HuH-7 (cell line): ENCODE results near the gene SLC35G6.
"Not testable (repeated sequence)": the region's sequence is repeated elsewhere in the genome, so short reads cannot be mapped to it uniquely, and the experiment has no call there.

Experiments used
- DNase-seq: peaks from one replicate; pipeline ENCODE4 v3.0.0; 2011; ENCODE audit warnings: low spot score

SLC35G6 gene

GRCh38 chr17:7460850-7461660 lies 20.2 kb upstream of the SLC35G6 start:
- DNase-seq = no peak

- no peak for DNase-seq
Measured at GRCh38 chr17:7462474-7463371, 18.5 kb upstream of the SLC35G6 start.

DNA sequence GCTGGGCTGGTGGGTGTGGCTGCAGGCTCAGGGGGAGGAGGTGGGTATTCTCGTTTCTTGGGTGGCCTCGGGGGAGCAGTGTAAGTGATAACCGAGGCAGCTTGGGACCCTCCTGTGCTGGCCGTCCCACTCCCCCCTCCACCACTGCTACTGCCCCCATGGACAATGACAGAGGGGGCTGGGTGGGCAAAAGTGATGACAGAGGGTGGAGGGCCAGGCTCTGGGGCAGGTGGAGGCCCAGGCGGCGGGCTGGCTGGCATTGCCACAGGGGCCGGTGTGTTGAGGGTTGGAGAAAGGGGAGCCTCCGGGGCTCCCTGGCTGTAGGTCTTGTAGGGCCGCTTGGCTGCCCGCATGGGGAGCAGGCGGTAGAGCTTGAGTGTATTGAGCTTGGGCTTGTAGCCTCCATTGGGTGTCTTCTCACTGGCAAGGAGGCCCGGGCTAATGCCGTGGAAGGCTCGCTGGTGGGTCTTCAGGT lies 17.8 kb upstream of the SLC35G6 start:
- DNase-seq = no peak

DNA sequence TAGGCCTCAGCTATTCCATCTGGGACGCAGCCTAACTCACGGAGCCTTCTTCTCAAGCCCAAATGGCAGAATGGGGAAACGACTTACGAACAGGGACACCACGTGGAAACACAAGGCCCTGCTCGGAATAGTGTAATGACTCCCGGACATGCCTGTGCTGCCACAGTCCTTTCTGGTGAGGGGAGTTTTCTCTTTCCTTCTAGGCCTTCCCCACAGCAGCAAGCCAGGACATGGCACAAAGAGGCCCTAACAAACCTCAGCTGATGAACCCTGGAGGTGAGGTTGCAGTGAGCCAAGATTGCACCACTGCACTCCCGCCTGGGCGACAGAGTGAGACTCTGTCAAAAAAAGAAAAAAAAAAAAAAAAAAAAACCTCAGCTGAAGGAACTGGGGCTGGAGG lies 17.2 kb upstream of the SLC35G6 start:
- no peak for DNase-seq

- no peak for DNase-seq
Measured at GRCh38 chr17:7465597-7466275, 15.5 kb upstream of the SLC35G6 start.

GRCh38 chr17:7466318-7466638 lies 15.0 kb upstream of the SLC35G6 start:
- no peak for DNase-seq

GRCh38 chr17:7466639-7467341 lies 14.5 kb upstream of the SLC35G6 start:
- DNase-seq = no peak

GRCh38 chr17:7467498-7467897 lies 13.7 kb upstream of the SLC35G6 start:
- no peak for DNase-seq

GRCh38 chr17:7468290-7468689 lies 13.0 kb upstream of the SLC35G6 start:
- DNase-seq = no peak

GRCh38 chr17:7468804-7469389 lies 12.3 kb upstream of the SLC35G6 start:
- no peak for DNase-seq

- DNase-seq = not testable (repeated sequence)
Measured at GRCh38 chr17:7469843-7470242, 11.4 kb upstream of the SLC35G6 start.

- not testable (repeated sequence) for DNase-seq
Measured at GRCh38 chr17:7470457-7470973, 10.7 kb upstream of the SLC35G6 start.

GRCh38 chr17:7471729-7472128 lies 9.5 kb upstream of the SLC35G6 start:
- DNase-seq = no peak

DNA sequence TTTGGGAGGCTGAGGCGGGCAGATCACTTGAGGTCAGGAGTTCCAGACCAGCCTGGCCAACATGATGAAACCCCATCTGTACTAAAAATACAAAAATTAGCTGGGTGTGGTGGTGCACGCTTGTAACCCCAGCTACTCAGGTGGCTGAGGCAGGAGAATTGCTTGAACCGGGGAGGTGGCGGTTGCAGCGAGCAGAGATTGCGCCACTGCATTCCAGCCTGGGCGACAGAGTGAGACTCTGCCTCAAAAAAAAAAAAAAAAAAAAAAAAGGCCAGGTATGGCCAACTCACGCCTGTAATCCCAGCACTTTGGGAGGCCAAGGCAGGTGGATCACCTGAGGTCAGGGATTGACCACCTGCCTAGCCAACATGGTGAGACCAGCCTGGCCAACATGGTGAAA lies 6.5 kb upstream of the SLC35G6 start:
- DNase-seq = not testable (repeated sequence)

GRCh38 chr17:7475764-7476422 lies 5.4 kb upstream of the SLC35G6 start:
- no peak for DNase-seq

- no peak for DNase-seq
Measured at GRCh38 chr17:7476494-7476893, 4.8 kb upstream of the SLC35G6 start.

- DNase-seq = no peak
Measured at GRCh38 chr17:7476951-7477350, 4.3 kb upstream of the SLC35G6 start.

DNA sequence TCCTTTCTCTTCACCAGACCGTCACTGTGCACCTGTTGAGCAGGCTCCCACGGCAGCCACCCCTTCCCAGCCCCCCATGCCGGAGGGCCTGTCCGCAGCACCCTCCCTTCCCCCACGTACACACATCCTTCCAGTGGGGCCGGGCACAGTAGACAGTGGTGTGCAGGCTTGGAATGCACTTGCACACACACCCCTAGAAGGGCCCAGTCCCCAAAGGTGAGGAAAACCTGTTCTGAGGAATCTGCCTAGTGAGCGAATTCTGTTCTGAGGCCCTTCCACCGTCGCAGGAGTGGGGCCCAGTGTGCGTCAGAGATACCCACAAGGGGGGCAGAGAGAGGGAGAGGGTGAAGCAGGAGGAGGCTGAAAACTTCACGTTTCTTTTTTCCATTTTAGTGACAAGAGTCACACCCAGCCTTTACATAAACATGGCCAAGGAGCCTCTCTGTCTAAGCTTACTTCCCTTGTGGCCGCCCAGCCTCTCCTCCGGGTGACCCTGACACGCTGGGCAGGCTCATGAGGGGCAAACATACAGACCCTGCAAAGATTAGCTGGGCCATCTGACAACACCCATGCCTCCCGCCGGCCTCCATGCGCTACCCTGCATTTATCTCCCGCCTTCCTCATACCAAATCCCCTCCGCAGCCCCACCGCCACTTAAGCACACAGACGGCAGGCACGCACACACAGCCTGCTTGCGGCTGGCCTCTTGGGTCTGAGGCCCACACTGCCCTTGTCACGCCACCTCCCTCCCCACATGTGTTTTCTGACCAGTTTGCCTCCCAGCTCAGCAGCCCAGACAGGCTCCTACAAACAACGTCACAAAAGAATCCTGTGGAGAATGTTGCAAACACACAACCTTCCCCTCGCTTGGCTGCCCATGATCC lies 3.6 kb upstream of the SLC35G6 start:
- DNase-seq = no peak

- DNase-seq = no peak
Measured at GRCh38 chr17:7478276-7479212, 2.7 kb upstream of the SLC35G6 start.
